Activated CD8-positive, alpha-beta T cell treated with anti-CD3 and anti-CD28 coated beads for 36 hours (primary cell): ENCODE data around the gene UBE2V1. TPM values are rescaled to one million over a fixed set of nuclear protein-coding genes. Genes with fewer than 3 reads are reported as not detected.

Source experiments
- ATAC-seq: fragments of 200-7000 bp; cut with Tn5 transposase; one replicate; pipeline ENCODE4 v1.10.0; 2021; ENCODE audit warnings: mild to moderate bottlenecking, moderate library complexity
- CTCF ChIA-PET: fragments of 350-600 bp; sonication (Branson Sonifier 250); formaldehyde crosslinking; loops from one replicate; lab custom pipeline; 2021; ENCODE audit warnings: antibody characterized with exemption; lab: Charles Lee
- POLR2A ChIA-PET: fragments of 350-600 bp; sonication (Branson Sonifier 250); formaldehyde crosslinking; loops from one replicate; lab custom pipeline; 2021; ENCODE audit warnings: antibody characterized with exemption; lab: Charles Lee
- DNase-seq: peaks from one replicate; pipeline ENCODE4 v3.0.0-alpha.2; 2020
- H3K27ac Mint-ChIP-seq: one replicate; pipeline ENCODE4 v1.8.0; 2021; ENCODE audit warnings: mild to moderate bottlenecking, mixed read lengths
- H3K27me3 Mint-ChIP-seq: one replicate; pipeline ENCODE4 v1.8.0; 2021; ENCODE audit warnings: mixed read lengths
- H3K36me3 Mint-ChIP-seq: one replicate; pipeline ENCODE4 v1.8.0; 2021; ENCODE audit warnings: low read depth, mixed read lengths
- H3K4me1 Mint-ChIP-seq: one replicate; pipeline ENCODE4 v1.8.0; 2021; ENCODE audit warnings: low read depth, mixed read lengths
- H3K4me3 Mint-ChIP-seq: one replicate; pipeline ENCODE4 v1.8.0; 2021; ENCODE audit warnings: mild to moderate bottlenecking, moderate library complexity, mixed read lengths
- H3K9me3 Mint-ChIP-seq: one replicate; pipeline ENCODE4 v1.8.0; 2021; ENCODE audit warnings: mixed read lengths
- intact Hi-C: fragments of 100-400 bp; cut with micrococcal nuclease; formaldehyde crosslinking; loops from one replicate; pipeline ENCODE4 v1.10.0; 2022
- total RNA-seq, 2 experiments: library from RNA; stranded (reverse); gene quantifications; one replicate each; pipeline ENCODE4 v1.2.3, GENCODE V29; 2021
- TF ChIP-seq, protein P1 (sequence below): fragments of 200-600 bp; IDR thresholded peaks from one replicate; pipeline ENCODE4 v1.8.0; 2022; ENCODE audit warnings: antibody characterized with exemption, mild to moderate bottlenecking

UBE2V1 gene
- total RNA-seq, 2 experiments from 2014 or later = 112 to 151 TPM

DNA sequence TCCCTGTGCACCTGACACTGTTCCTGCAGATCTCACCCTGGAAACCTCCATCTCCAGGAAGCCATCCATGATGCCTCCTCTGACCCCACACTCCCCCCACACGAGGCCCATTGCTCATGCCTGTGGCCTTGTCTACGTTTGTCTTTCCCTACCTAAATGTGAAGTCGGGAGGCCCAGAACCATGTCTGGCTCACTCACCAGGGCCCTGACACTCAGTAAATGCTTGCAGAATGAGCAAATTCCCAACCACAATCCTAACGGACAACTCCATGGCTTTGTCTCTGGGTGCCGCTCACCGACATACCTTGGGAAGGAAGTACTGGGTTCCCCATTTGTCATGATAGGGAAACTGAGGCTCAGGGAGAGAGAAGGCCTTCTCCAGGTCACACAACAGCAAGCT, 33.3 kb upstream of the UBE2V1 start:
- peak overlapping the region; percentile 98 for H3K27ac Mint-ChIP-seq
- peak overlapping the region; percentile 71 for H3K4me3 Mint-ChIP-seq
- CTCF ChIA-PET = interaction anchor here (1.7 to 2.5 kb wide), 2 partner anchors 23 to 26 kb away, joined by 7 to 11 read pairs; no protein-coding TSS in a partner anchor
- DNase-seq (no peak), ATAC-seq (no peak)
- no peaks in the 10 kb centered on the region for H3K9me3 Mint-ChIP-seq
- intact Hi-C loops = no loop called here
- peaks cover 37% of the 10 kb centered on the region for H3K36me3 Mint-ChIP-seq
- H3K27me3 Mint-ChIP-seq = no peaks in the 10 kb centered on the region
- peaks cover 51% of the 10 kb centered on the region for H3K4me1 Mint-ChIP-seq
- POLR2A ChIA-PET = interaction anchor here (1.9 kb wide), 1 partner anchor 33 kb away, joined by 9 read pairs; the partner anchor contains the start of gene UBE2V1
- TF ChIP-seq, protein P1, sequence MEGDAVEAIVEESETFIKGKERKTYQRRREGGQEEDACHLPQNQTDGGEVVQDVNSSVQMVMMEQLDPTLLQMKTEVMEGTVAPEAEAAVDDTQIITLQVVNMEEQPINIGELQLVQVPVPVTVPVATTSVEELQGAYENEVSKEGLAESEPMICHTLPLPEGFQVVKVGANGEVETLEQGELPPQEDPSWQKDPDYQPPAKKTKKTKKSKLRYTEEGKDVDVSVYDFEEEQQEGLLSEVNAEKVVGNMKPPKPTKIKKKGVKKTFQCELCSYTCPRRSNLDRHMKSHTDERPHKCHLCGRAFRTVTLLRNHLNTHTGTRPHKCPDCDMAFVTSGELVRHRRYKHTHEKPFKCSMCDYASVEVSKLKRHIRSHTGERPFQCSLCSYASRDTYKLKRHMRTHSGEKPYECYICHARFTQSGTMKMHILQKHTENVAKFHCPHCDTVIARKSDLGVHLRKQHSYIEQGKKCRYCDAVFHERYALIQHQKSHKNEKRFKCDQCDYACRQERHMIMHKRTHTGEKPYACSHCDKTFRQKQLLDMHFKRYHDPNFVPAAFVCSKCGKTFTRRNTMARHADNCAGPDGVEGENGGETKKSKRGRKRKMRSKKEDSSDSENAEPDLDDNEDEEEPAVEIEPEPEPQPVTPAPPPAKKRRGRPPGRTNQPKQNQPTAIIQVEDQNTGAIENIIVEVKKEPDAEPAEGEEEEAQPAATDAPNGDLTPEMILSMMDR = no peak

DNA sequence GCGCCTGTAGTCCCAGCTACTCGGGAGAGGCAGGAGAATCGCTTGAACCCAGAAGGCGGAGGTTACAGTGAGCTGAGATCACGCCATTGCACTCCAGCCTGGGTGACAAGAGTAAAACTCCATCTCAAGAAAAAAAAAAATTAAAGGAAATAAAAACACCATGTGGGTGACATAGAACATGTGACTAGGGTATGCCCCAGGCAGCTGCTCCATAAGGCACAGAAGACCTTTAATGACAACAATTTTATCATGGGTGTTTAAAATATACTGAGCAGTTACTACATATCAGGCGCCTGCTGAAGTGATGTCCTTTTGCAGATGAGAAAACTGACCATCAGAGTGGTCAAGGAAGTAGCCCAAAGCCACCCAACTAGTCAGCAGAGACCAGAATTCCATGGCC, 32.6 kb upstream of the UBE2V1 start:
- ChIA-PET POLR2A (interaction anchor here (0.6 to 2.7 kb wide), 2 partner anchors 8 to 595 kb away, joined by 3 to 11 read pairs; partner anchors contain the start of gene PEDS1), CTCF (interaction anchor here (1.0 to 2.5 kb wide), 3 partner anchors 24 to 42 kb away, joined by 3 to 11 read pairs (median 7); no protein-coding TSS in a partner anchor)
- no peak for DNase-seq
- Mint-ChIP-seq H3K27me3 (no peaks in the 10 kb centered on the region), H3K4me3 (no peak overlapping the region), H3K9me3 (no peaks in the 10 kb centered on the region), H3K4me1 (peaks cover 48% of the 10 kb centered on the region), H3K36me3 (peaks cover 34% of the 10 kb centered on the region), H3K27ac (peak overlapping the region; percentile 98)
- ATAC-seq = no peak
- intact Hi-C loops = no loop called here
- TF ChIP-seq, protein P1 = no peak

DNA sequence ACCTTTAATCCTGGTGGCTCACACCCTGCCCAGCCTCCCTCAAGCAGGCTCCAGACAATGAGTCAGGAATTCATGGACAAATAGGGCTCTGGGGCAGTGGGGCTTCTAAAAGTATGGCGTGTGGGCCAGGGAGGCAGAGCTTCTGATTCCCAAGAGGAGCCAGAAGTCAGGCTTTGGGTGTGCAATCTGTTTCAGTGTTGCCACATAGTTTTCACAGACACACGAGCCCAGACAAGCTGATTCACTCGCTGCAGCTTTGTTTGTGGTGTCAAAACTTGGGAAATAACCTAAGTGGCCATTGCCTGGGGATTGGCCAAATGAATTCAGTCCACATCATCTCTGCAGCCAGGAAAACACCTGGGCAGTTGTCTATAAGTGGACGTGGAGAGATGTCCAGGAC, 31.4 kb upstream of the UBE2V1 start:
- Mint-ChIP-seq H3K4me1 (peaks cover 48% of the 10 kb centered on the region), H3K27ac (peak overlapping the region; percentile 25), H3K4me3 (no peak overlapping the region), H3K9me3 (no peaks in the 10 kb centered on the region), H3K36me3 (peaks cover 38% of the 10 kb centered on the region), H3K27me3 (no peaks in the 10 kb centered on the region)
- TF ChIP-seq, protein P1 = no peak
- no peak for DNase-seq
- ChIA-PET CTCF (interaction anchor here (0.9 to 2.5 kb wide), 6 partner anchors 11 to 166 kb away, joined by 3 to 11 read pairs (median 4); no protein-coding TSS in a partner anchor), POLR2A (interaction anchor here (0.6 to 2.7 kb wide), 2 partner anchors 9 to 237 kb away, joined by 3 to 11 read pairs; partner anchors contain the start of gene PEDS1)
- intact Hi-C loops = no loop called here
- no peak for ATAC-seq

DNA sequence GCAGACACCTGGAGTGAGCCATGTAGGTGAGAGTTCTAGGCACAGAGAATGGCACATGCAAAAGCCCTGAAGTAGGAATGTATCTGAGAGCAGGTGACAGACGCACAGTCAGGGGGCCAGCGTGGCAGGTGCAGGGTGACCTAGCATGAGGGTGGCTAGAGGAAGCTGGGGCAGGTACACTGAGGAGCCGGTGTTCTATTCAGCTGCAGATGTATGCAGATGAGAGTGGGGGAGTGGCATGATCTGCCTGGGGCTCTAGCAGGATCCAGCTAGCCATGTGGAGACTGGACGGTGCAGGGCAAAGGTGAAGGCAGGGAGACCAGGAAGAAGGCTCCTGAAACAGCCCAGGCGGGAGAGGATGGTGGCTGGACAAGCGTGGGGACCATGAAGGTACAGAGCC, 29.9 kb upstream of the UBE2V1 start:
- ATAC-seq (no peak), DNase-seq (no peak)
- intact Hi-C loops = no loop called here
- H3K9me3 Mint-ChIP-seq = no peaks in the 10 kb centered on the region
- peaks cover 40% of the 10 kb centered on the region for H3K4me1 Mint-ChIP-seq
- peaks cover 37% of the 10 kb centered on the region for H3K36me3 Mint-ChIP-seq
- no peak overlapping the region for H3K4me3 Mint-ChIP-seq
- TF ChIP-seq, protein P1 = no peak
- ChIA-PET POLR2A (interaction anchor here (0.8 to 2.7 kb wide), 2 partner anchors 11 to 29 kb away, joined by 3 to 11 read pairs; partner anchors contain the start of genes PEDS1 and UBE2V1), CTCF (no interaction called here)
- no peaks in the 10 kb centered on the region for H3K27me3 Mint-ChIP-seq
- no peak overlapping the region for H3K27ac Mint-ChIP-seq
